H9 (cell line): Measurements from ENCODE around the gene IQUB. TPM values are rescaled to one million over a fixed set of nuclear protein-coding genes. Genes with fewer than 3 reads are reported as not detected.
"Not testable (repeated sequence)": the region's sequence is repeated elsewhere in the genome, so short reads cannot be mapped to it uniquely, and the experiment has no call there.

Experiments used
- DNase-seq: peaks from one replicate; pipeline ENCODE4 v3.0.0-alpha.2; 2017
- H2AFZ ChIP-seq: one replicate; pipeline ENCODE4 v1.6.1; 2013; ENCODE audit warnings: mild to moderate bottlenecking, low read length, control low read depth, moderate library complexity
- H2AK5ac ChIP-seq: 2 replicates; pipeline ENCODE4 v1.6.1; 2013; ENCODE audit warnings: low read length, control low read depth, mixed read lengths; ENCODE audit not compliant: insufficient read length
- H2BK120ac ChIP-seq: one replicate; pipeline ENCODE4 v1.6.1; 2013; ENCODE audit warnings: low read depth, mild to moderate bottlenecking, low read length, control low read depth, inconsistent platforms; ENCODE audit not compliant: poor library complexity, severe bottlenecking
- H2BK12ac ChIP-seq: 2 replicates; pipeline ENCODE4 v1.6.1; 2013; ENCODE audit warnings: low read length, control low read depth, mixed read lengths, low read depth; ENCODE audit not compliant: insufficient read length
- H2BK15ac ChIP-seq: 2 replicates; pipeline ENCODE4 v1.6.1; 2013; ENCODE audit warnings: low read depth, low read length, control low read depth
- H2BK20ac ChIP-seq: one replicate; pipeline ENCODE4 v1.6.1; 2013; ENCODE audit warnings: low read depth, mild to moderate bottlenecking, low read length, control low read depth, inconsistent platforms; ENCODE audit not compliant: poor library complexity, severe bottlenecking
- H2BK5ac ChIP-seq: 2 replicates; pipeline ENCODE4 v1.6.1; 2013; ENCODE audit warnings: low read length, control low read depth, mixed read lengths; ENCODE audit not compliant: insufficient read length
- H3K14ac ChIP-seq: 2 replicates; pipeline ENCODE4 v1.6.1; 2013; ENCODE audit warnings: low read length, control low read depth; ENCODE audit not compliant: insufficient read depth
- H3K18ac ChIP-seq: 2 replicates; pipeline ENCODE4 v1.6.1; 2013; ENCODE audit warnings: low read depth, mild to moderate bottlenecking, mixed read lengths, low read length, control low read depth; ENCODE audit not compliant: insufficient read length
- H3K23ac ChIP-seq: 2 replicates; pipeline ENCODE4 v1.6.1; 2013; ENCODE audit warnings: low read length, control low read depth, mixed read lengths, low read depth; ENCODE audit not compliant: insufficient read length
- H3K23me2 ChIP-seq: 2 replicates; pipeline ENCODE4 v1.6.1; 2013; ENCODE audit warnings: low read depth, mild to moderate bottlenecking, mixed read lengths, low read length, control low read depth; ENCODE audit not compliant: insufficient read length, poor library complexity, severe bottlenecking
- H3K27ac ChIP-seq: 2 replicates; pipeline ENCODE4 v1.5.1; 2013; ENCODE audit warnings: low read length, control low read depth, mixed read lengths, low read depth; ENCODE audit not compliant: insufficient read length
- H3K27me3 ChIP-seq: 2 replicates; pipeline ENCODE4 v1.6.1; 2013; ENCODE audit warnings: low read length, control low read depth, inconsistent platforms; ENCODE audit not compliant: insufficient read depth
- H3K4ac ChIP-seq: 2 replicates; pipeline ENCODE4 v1.6.1; 2013; ENCODE audit warnings: low read depth, mild to moderate bottlenecking, control low read depth, inconsistent platforms, low read length, moderate library complexity
- H3K4me1 ChIP-seq: 2 replicates; pipeline ENCODE4 v1.6.1; 2013; ENCODE audit warnings: low read length, control low read depth, inconsistent platforms; ENCODE audit not compliant: insufficient read depth
- H3K4me2 ChIP-seq: 2 replicates; pipeline ENCODE4 v1.6.1; 2013; ENCODE audit warnings: low read length, control low read depth, mixed read lengths; ENCODE audit not compliant: insufficient read length, insufficient read depth
- H3K56ac ChIP-seq: 2 replicates; pipeline ENCODE4 v1.6.1; 2013; ENCODE audit warnings: low read depth, mild to moderate bottlenecking, mixed read lengths, low read length, control low read depth; ENCODE audit not compliant: insufficient read length
- H3K79me1 ChIP-seq: 2 replicates; pipeline ENCODE4 v1.6.1; 2013; ENCODE audit warnings: low read depth, mild to moderate bottlenecking, moderate library complexity, low read length, control low read depth, inconsistent platforms; ENCODE audit not compliant: insufficient read depth, poor library complexity, severe bottlenecking
- H3K79me2 ChIP-seq: 2 replicates; pipeline ENCODE4 v1.6.1; 2013; ENCODE audit warnings: low read length, control low read depth, inconsistent platforms; ENCODE audit not compliant: insufficient read depth
- H3K9ac ChIP-seq: 2 replicates; pipeline ENCODE4 v1.6.1; 2013; ENCODE audit warnings: low read length, control low read depth, mixed read lengths; ENCODE audit not compliant: insufficient read length; ENCODE audit errors: extremely low read depth
- H3K9me3 ChIP-seq: one replicate; pipeline ENCODE4 v1.6.1; 2013; ENCODE audit warnings: low read depth, low read length, inconsistent platforms; ENCODE audit not compliant: control insufficient read depth
- H3T11ph ChIP-seq: one replicate; pipeline ENCODE4 v1.6.1; 2013; ENCODE audit warnings: mild to moderate bottlenecking, low read length, control low read depth, inconsistent platforms
- H4K20me1 ChIP-seq: one replicate; pipeline ENCODE4 v1.6.1; 2013; ENCODE audit not compliant: control insufficient read depth, insufficient read length, insufficient read depth
- H4K5ac ChIP-seq: 2 replicates; pipeline ENCODE4 v1.6.1; 2013; ENCODE audit warnings: low read depth, mild to moderate bottlenecking, mixed read lengths, low read length, control low read depth; ENCODE audit not compliant: insufficient read length
- H4K8ac ChIP-seq: replicated peaks from 2 replicates; pipeline ENCODE4 v1.6.1; 2013; ENCODE audit warnings: low read length, control low read depth, mixed read lengths, low read depth; ENCODE audit not compliant: insufficient read length
- H4K91ac ChIP-seq: 2 replicates; pipeline ENCODE4 v1.6.1; 2013; ENCODE audit warnings: low read depth, mild to moderate bottlenecking, moderate library complexity, mixed read lengths, low read length, control low read depth; ENCODE audit not compliant: insufficient read length
- H3K27ac Mint-ChIP-seq, 3 experiments: 2 replicates in 2 of 3; 3 replicates in 1 of 3; pipeline ENCODE4 v1.8.0; 2020 to 2021; ENCODE audit warnings: mixed read lengths in 3 of 3, mild to moderate bottlenecking in 1 of 3, moderate library complexity in 1 of 3
- H3K27me3 Mint-ChIP-seq: 2 replicates; pipeline ENCODE4 v1.8.0; 2021; ENCODE audit warnings: low read depth, mild to moderate bottlenecking, moderate library complexity, mixed read lengths
- H3K36me3 Mint-ChIP-seq, 3 experiments: 2 replicates in 2 of 3; 3 replicates in 1 of 3; pipeline ENCODE4 v1.8.0; 2020 to 2021; ENCODE audit warnings: low read depth in 3 of 3, mixed read lengths in 3 of 3; ENCODE audit not compliant: insufficient read depth in 1 of 3
- H3K4me1 Mint-ChIP-seq, 2 experiments: 2 replicates each; pipeline ENCODE4 v1.8.0; 2020; ENCODE audit warnings: mixed read lengths in 2 of 2
- H3K4me3 Mint-ChIP-seq, 2 experiments: 2 replicates in 1 of 2; 3 replicates in 1 of 2; pipeline ENCODE4 v1.8.0; 2020 to 2021; ENCODE audit warnings: mild to moderate bottlenecking in 2 of 2, mixed read lengths in 2 of 2, moderate library complexity in 1 of 2
- H3K9me3 Mint-ChIP-seq, 2 experiments: 2 replicates in 1 of 2; 3 replicates in 1 of 2; pipeline ENCODE4 v1.8.0; 2020; ENCODE audit warnings: mild to moderate bottlenecking in 2 of 2, mixed read lengths in 2 of 2, moderate library complexity in 1 of 2
- WGBS: extraction: QIAGEN DNeasy Blood & Tissue Kit; methylation state at CpG from one replicate; pipeline ENCODE4 v1.1.7; 2013; ENCODE audit warnings: missing lambda C conversion rate, low lambda C conversion rate, mixed read lengths; ENCODE audit not compliant: insufficient read length; ENCODE audit errors: extremely low coverage; 5-methylcytosine and 5-hydroxymethylcytosine counted together
- total RNA-seq: library from RNA; stranded (reverse); gene quantifications from 2 replicates; pipeline ENCODE4 v1.2.1, GENCODE V29; 2021
- TF ChIP-seq, protein P1 (sequence below): fragments of 200-600 bp; sonication (generic); conservative IDR thresholded peaks from 3 replicates; pipeline ENCODE4 v1.8.0; 2021; ENCODE audit warnings: antibody characterized with exemption, mild to moderate bottlenecking

The IQUB gene
- total RNA-seq, 1 experiment from 2014 or later: 0.28 TPM

- Histone ChIP-seq H3K9ac (no peak overlapping the region), H4K5ac (no peak overlapping the region), H2BK12ac (no peak overlapping the region), H4K91ac (no peak overlapping the region), H2BK5ac (no peak overlapping the region), H3K23ac (no peak overlapping the region), H3K23me2 (peaks cover 5% of the 10 kb centered on the region), H3K4me2 (peak overlapping the region; percentile 91), H4K20me1 (no peaks in the 10 kb centered on the region), H2AK5ac (no peak overlapping the region), H2BK15ac (no peak overlapping the region), H3K14ac (no peak overlapping the region), H3K27me3 (no peaks in the 10 kb centered on the region), H2AFZ (no peak overlapping the region), H3K27ac (no peak overlapping the region), H3K4ac (no peak overlapping the region), H4K8ac (no peak overlapping the region), H3K79me1 (no peaks in the 10 kb centered on the region), H3K4me1 (no peaks in the 10 kb centered on the region), H3T11ph (no peak overlapping the region), H3K9me3 (no peaks in the 10 kb centered on the region), H2BK120ac (no peak overlapping the region), H3K18ac (no peak overlapping the region), H3K79me2 (no peaks in the 10 kb centered on the region), H3K56ac (no peak overlapping the region), H2BK20ac (no peak overlapping the region)
- Mint-ChIP-seq H3K36me3 (no peaks in the 10 kb centered on the region), H3K4me3 (peak overlapping the region; percentile 92 to 95), H3K4me1 (peaks cover 17 to 23% of the 10 kb centered on the region in 2 experiments), H3K9me3 (no peaks in the 10 kb centered on the region), H3K27me3 (peaks cover 15% of the 10 kb centered on the region), H3K27ac (no peak overlapping the region)
- WGBS: no CpG with 5 or more reads among the region's 3 CpGs
- TF ChIP-seq, protein P1, sequence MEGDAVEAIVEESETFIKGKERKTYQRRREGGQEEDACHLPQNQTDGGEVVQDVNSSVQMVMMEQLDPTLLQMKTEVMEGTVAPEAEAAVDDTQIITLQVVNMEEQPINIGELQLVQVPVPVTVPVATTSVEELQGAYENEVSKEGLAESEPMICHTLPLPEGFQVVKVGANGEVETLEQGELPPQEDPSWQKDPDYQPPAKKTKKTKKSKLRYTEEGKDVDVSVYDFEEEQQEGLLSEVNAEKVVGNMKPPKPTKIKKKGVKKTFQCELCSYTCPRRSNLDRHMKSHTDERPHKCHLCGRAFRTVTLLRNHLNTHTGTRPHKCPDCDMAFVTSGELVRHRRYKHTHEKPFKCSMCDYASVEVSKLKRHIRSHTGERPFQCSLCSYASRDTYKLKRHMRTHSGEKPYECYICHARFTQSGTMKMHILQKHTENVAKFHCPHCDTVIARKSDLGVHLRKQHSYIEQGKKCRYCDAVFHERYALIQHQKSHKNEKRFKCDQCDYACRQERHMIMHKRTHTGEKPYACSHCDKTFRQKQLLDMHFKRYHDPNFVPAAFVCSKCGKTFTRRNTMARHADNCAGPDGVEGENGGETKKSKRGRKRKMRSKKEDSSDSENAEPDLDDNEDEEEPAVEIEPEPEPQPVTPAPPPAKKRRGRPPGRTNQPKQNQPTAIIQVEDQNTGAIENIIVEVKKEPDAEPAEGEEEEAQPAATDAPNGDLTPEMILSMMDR: no peak
- no peak for DNase-seq
Measured at GRCh38 chr7:123533553-123533917, 860 bp downstream of the IQUB start.

- peaks cover 15% of the 10 kb centered on the region for H3K27me3 Mint-ChIP-seq
- H2BK120ac ChIP-seq, H3K14ac ChIP-seq, H3K9me3 ChIP-seq, H3K27me3 ChIP-seq, H2BK20ac ChIP-seq, H2AFZ ChIP-seq, H2AK5ac ChIP-seq, H3K27ac Mint-ChIP-seq, H3K4me1 ChIP-seq, H2BK15ac ChIP-seq, H3T11ph ChIP-seq, H3K23me2 ChIP-seq, H3K79me2 ChIP-seq, H4K20me1 ChIP-seq, H2BK5ac ChIP-seq, H3K4ac ChIP-seq, H3K9me3 Mint-ChIP-seq, H3K27ac ChIP-seq, H3K23ac ChIP-seq, H4K5ac ChIP-seq, H4K8ac ChIP-seq, H3K36me3 Mint-ChIP-seq, H3K18ac ChIP-seq, H3K9ac ChIP-seq, H3K79me1 ChIP-seq, H3K56ac ChIP-seq, H2BK12ac ChIP-seq, H4K91ac ChIP-seq: not testable (repeated sequence)
- H3K4me1 Mint-ChIP-seq: peaks cover 21 to 28% of the 10 kb centered on the region in 2 experiments
- H3K4me2 ChIP-seq: peak overlapping the region; percentile 49
- peak; percentile 56 for DNase-seq
- H3K4me3 Mint-ChIP-seq: peak overlapping the region; percentile 62 to 76
- WGBS: no CpG with 5 or more reads among the region's 33 CpGs
Measured at GRCh38 chr7:123532788-123533552, 1.4 kb downstream of the IQUB start.
